H9 (cell line): ENCODE results near the gene LAMTOR5. TPM values are rescaled to one million over a fixed set of nuclear protein-coding genes. Genes with fewer than 3 reads are reported as not detected.
A peak's percentile ranks its signal among the peaks of the same experiment; 100 is the strongest.

ENCODE experiments used
- DNase-seq: peaks from one replicate; pipeline ENCODE4 v3.0.0-alpha.2; 2017
- H2AFZ ChIP-seq: one replicate; pipeline ENCODE4 v1.6.1; 2013; ENCODE audit warnings: mild to moderate bottlenecking, low read length, control low read depth, moderate library complexity
- H2AK5ac ChIP-seq: 2 replicates; pipeline ENCODE4 v1.6.1; 2013; ENCODE audit warnings: low read length, control low read depth, mixed read lengths; ENCODE audit not compliant: insufficient read length
- H2BK120ac ChIP-seq: one replicate; pipeline ENCODE4 v1.6.1; 2013; ENCODE audit warnings: low read depth, mild to moderate bottlenecking, low read length, control low read depth, inconsistent platforms; ENCODE audit not compliant: poor library complexity, severe bottlenecking
- H2BK12ac ChIP-seq: 2 replicates; pipeline ENCODE4 v1.6.1; 2013; ENCODE audit warnings: low read length, control low read depth, mixed read lengths, low read depth; ENCODE audit not compliant: insufficient read length
- H2BK15ac ChIP-seq: 2 replicates; pipeline ENCODE4 v1.6.1; 2013; ENCODE audit warnings: low read depth, low read length, control low read depth
- H2BK20ac ChIP-seq: one replicate; pipeline ENCODE4 v1.6.1; 2013; ENCODE audit warnings: low read depth, mild to moderate bottlenecking, low read length, control low read depth, inconsistent platforms; ENCODE audit not compliant: poor library complexity, severe bottlenecking
- H2BK5ac ChIP-seq: 2 replicates; pipeline ENCODE4 v1.6.1; 2013; ENCODE audit warnings: low read length, control low read depth, mixed read lengths; ENCODE audit not compliant: insufficient read length
- H3K14ac ChIP-seq: 2 replicates; pipeline ENCODE4 v1.6.1; 2013; ENCODE audit warnings: low read length, control low read depth; ENCODE audit not compliant: insufficient read depth
- H3K18ac ChIP-seq: 2 replicates; pipeline ENCODE4 v1.6.1; 2013; ENCODE audit warnings: low read depth, mild to moderate bottlenecking, mixed read lengths, low read length, control low read depth; ENCODE audit not compliant: insufficient read length
- H3K23ac ChIP-seq: 2 replicates; pipeline ENCODE4 v1.6.1; 2013; ENCODE audit warnings: low read length, control low read depth, mixed read lengths, low read depth; ENCODE audit not compliant: insufficient read length
- H3K23me2 ChIP-seq: 2 replicates; pipeline ENCODE4 v1.6.1; 2013; ENCODE audit warnings: low read depth, mild to moderate bottlenecking, mixed read lengths, low read length, control low read depth; ENCODE audit not compliant: insufficient read length, poor library complexity, severe bottlenecking
- H3K27ac ChIP-seq: 2 replicates; pipeline ENCODE4 v1.5.1; 2013; ENCODE audit warnings: low read length, control low read depth, mixed read lengths, low read depth; ENCODE audit not compliant: insufficient read length
- H3K27me3 ChIP-seq: 2 replicates; pipeline ENCODE4 v1.6.1; 2013; ENCODE audit warnings: low read length, control low read depth, inconsistent platforms; ENCODE audit not compliant: insufficient read depth
- H3K4ac ChIP-seq: 2 replicates; pipeline ENCODE4 v1.6.1; 2013; ENCODE audit warnings: low read depth, mild to moderate bottlenecking, control low read depth, inconsistent platforms, low read length, moderate library complexity
- H3K4me1 ChIP-seq: 2 replicates; pipeline ENCODE4 v1.6.1; 2013; ENCODE audit warnings: low read length, control low read depth, inconsistent platforms; ENCODE audit not compliant: insufficient read depth
- H3K4me2 ChIP-seq: 2 replicates; pipeline ENCODE4 v1.6.1; 2013; ENCODE audit warnings: low read length, control low read depth, mixed read lengths; ENCODE audit not compliant: insufficient read length, insufficient read depth
- H3K56ac ChIP-seq: 2 replicates; pipeline ENCODE4 v1.6.1; 2013; ENCODE audit warnings: low read depth, mild to moderate bottlenecking, mixed read lengths, low read length, control low read depth; ENCODE audit not compliant: insufficient read length
- H3K79me1 ChIP-seq: 2 replicates; pipeline ENCODE4 v1.6.1; 2013; ENCODE audit warnings: low read depth, mild to moderate bottlenecking, moderate library complexity, low read length, control low read depth, inconsistent platforms; ENCODE audit not compliant: insufficient read depth, poor library complexity, severe bottlenecking
- H3K79me2 ChIP-seq: 2 replicates; pipeline ENCODE4 v1.6.1; 2013; ENCODE audit warnings: low read length, control low read depth, inconsistent platforms; ENCODE audit not compliant: insufficient read depth
- H3K9ac ChIP-seq: 2 replicates; pipeline ENCODE4 v1.6.1; 2013; ENCODE audit warnings: low read length, control low read depth, mixed read lengths; ENCODE audit not compliant: insufficient read length; ENCODE audit errors: extremely low read depth
- H3K9me3 ChIP-seq: one replicate; pipeline ENCODE4 v1.6.1; 2013; ENCODE audit warnings: low read depth, low read length, inconsistent platforms; ENCODE audit not compliant: control insufficient read depth
- H3T11ph ChIP-seq: one replicate; pipeline ENCODE4 v1.6.1; 2013; ENCODE audit warnings: mild to moderate bottlenecking, low read length, control low read depth, inconsistent platforms
- H4K20me1 ChIP-seq: one replicate; pipeline ENCODE4 v1.6.1; 2013; ENCODE audit not compliant: control insufficient read depth, insufficient read length, insufficient read depth
- H4K5ac ChIP-seq: 2 replicates; pipeline ENCODE4 v1.6.1; 2013; ENCODE audit warnings: low read depth, mild to moderate bottlenecking, mixed read lengths, low read length, control low read depth; ENCODE audit not compliant: insufficient read length
- H4K8ac ChIP-seq: replicated peaks from 2 replicates; pipeline ENCODE4 v1.6.1; 2013; ENCODE audit warnings: low read length, control low read depth, mixed read lengths, low read depth; ENCODE audit not compliant: insufficient read length
- H4K91ac ChIP-seq: 2 replicates; pipeline ENCODE4 v1.6.1; 2013; ENCODE audit warnings: low read depth, mild to moderate bottlenecking, moderate library complexity, mixed read lengths, low read length, control low read depth; ENCODE audit not compliant: insufficient read length
- H3K27ac Mint-ChIP-seq, 3 experiments: 2 replicates in 2 of 3; 3 replicates in 1 of 3; pipeline ENCODE4 v1.8.0; 2020 to 2021; ENCODE audit warnings: mixed read lengths in 3 of 3, mild to moderate bottlenecking in 1 of 3, moderate library complexity in 1 of 3
- H3K27me3 Mint-ChIP-seq: 2 replicates; pipeline ENCODE4 v1.8.0; 2021; ENCODE audit warnings: low read depth, mild to moderate bottlenecking, moderate library complexity, mixed read lengths
- H3K36me3 Mint-ChIP-seq, 3 experiments: 2 replicates in 2 of 3; 3 replicates in 1 of 3; pipeline ENCODE4 v1.8.0; 2020 to 2021; ENCODE audit warnings: low read depth in 3 of 3, mixed read lengths in 3 of 3; ENCODE audit not compliant: insufficient read depth in 1 of 3
- H3K4me1 Mint-ChIP-seq, 2 experiments: 2 replicates each; pipeline ENCODE4 v1.8.0; 2020; ENCODE audit warnings: mixed read lengths in 2 of 2
- H3K4me3 Mint-ChIP-seq, 2 experiments: 2 replicates in 1 of 2; 3 replicates in 1 of 2; pipeline ENCODE4 v1.8.0; 2020 to 2021; ENCODE audit warnings: mild to moderate bottlenecking in 2 of 2, mixed read lengths in 2 of 2, moderate library complexity in 1 of 2
- H3K9me3 Mint-ChIP-seq, 2 experiments: 2 replicates in 1 of 2; 3 replicates in 1 of 2; pipeline ENCODE4 v1.8.0; 2020; ENCODE audit warnings: mild to moderate bottlenecking in 2 of 2, mixed read lengths in 2 of 2, moderate library complexity in 1 of 2
- CTCF ChIP-seq: fragments of 200-600 bp; sonication (generic); conservative IDR thresholded peaks from 3 replicates; pipeline ENCODE4 v1.8.0; 2021; ENCODE audit warnings: antibody characterized with exemption, mild to moderate bottlenecking
- WGBS: extraction: QIAGEN DNeasy Blood & Tissue Kit; methylation state at CpG from one replicate; pipeline ENCODE4 v1.1.7; 2013; ENCODE audit warnings: missing lambda C conversion rate, low lambda C conversion rate, mixed read lengths; ENCODE audit not compliant: insufficient read length; ENCODE audit errors: extremely low coverage; 5-methylcytosine and 5-hydroxymethylcytosine counted together
- total RNA-seq: library from RNA; stranded (reverse); gene quantifications from 2 replicates; pipeline ENCODE4 v1.2.1, GENCODE V29; 2021

LAMTOR5 gene
- total RNA-seq, 1 experiment from 2014 or later = 108 TPM

- no CpG with 5 or more reads among the region's 8 CpGs for WGBS
- Histone ChIP-seq H3K79me2 (no peaks in the 10 kb centered on the region), H2BK5ac (no peak overlapping the region), H3K4ac (no peak overlapping the region), H2BK15ac (no peak overlapping the region), H3K14ac (no peak overlapping the region), H2AFZ (no peak overlapping the region), H3K9me3 (no peaks in the 10 kb centered on the region), H4K91ac (no peak overlapping the region), H3K18ac (no peak overlapping the region), H3K56ac (no peak overlapping the region), H3K27me3 (no peaks in the 10 kb centered on the region), H2AK5ac (no peak overlapping the region), H3K79me1 (no peaks in the 10 kb centered on the region), H3K23ac (no peak overlapping the region), H4K20me1 (no peaks in the 10 kb centered on the region), H2BK20ac (no peak overlapping the region), H3T11ph (no peak overlapping the region), H3K4me2 (no peak overlapping the region), H4K8ac (no peak overlapping the region), H3K9ac (no peak overlapping the region), H3K27ac (no peak overlapping the region), H3K23me2 (no peaks in the 10 kb centered on the region), H2BK12ac (no peak overlapping the region), H2BK120ac (no peak overlapping the region), H4K5ac (no peak overlapping the region), H3K4me1 (no peaks in the 10 kb centered on the region; the same call in 1 of the 2 replicates)
- Mint-ChIP-seq H3K4me1 (peaks cover 14 to 15% of the 10 kb centered on the region in 2 experiments), H3K27ac (peak overlapping the region in 1 of 3 experiments; percentile 52; a peak in 2 of 7 replicates), H3K36me3 (no peaks in the 10 kb centered on the region), H3K9me3 (no peaks in the 10 kb centered on the region), H3K27me3 (peaks cover 9% of the 10 kb centered on the region), H3K4me3 (peak overlapping the region in 1 of 2 experiments; percentile 37; a peak in 1 of 5 replicates)
- peak; percentile 84 for DNase-seq
- peak; percentile 72 for TF ChIP-seq CTCF
These were observed 47.7 kb upstream of the LAMTOR5 start for GRCh38 chr1:110455151-110455550.
